ENCODE data around the gene FAXDC2. TPM values are rescaled to one million over a fixed set of nuclear protein-coding genes. Genes with fewer than 3 reads are reported as not detected.

The FAXDC2 gene
- total and polyA plus RNA-seq, 10 of the 15 experiments (the other 5 are each of a cell fraction or from before 2014, with no cell fraction given), result 0.13 to 1.8 (median 0.35) TPM

DNA sequence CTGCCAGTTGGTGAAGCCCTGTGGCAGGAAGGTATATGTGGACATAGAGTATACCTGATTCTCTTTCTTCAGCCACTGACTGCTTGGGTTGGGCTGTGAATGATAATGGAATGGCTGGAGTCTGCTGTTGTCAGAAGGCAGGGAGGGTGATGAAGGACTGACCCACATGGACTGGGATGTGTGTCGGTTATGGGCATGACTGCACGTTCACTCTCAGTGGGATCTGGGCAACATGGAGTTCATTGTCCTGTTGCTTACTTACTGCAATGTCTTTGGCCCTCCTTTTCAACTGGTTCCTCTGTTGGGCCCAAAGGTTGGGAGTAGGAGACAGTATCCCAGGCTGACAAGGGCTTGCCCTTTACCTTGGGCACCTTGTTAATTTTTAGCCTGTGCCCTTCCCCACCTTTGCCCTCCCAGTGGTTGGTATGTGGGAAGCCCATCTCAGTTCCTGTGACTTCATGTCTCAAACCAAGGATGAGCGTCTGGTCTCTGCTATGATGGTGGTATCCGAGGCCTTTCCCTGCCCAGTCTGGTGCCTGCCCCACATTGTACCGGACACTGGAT, 34.6 kb downstream of the FAXDC2 start:
- WGBS (ENCODE audit: insufficient coverage, insufficient replicate concordance, low lambda C conversion rate, missing lambda C conversion rate), result 95% methylated on average over 5 of the region's 5 CpGs
- Histone ChIP-seq H2AFZ (ENCODE audit: control insufficient read depth, low read depth, low read length) (no peak overlapping the region), H3K27me3 (replicated peaks in 1 of 2; ENCODE audit: control insufficient read depth in 2 of 2, insufficient read depth in 2 of 2, low read length in 1 of 2) (no peaks in the 10 kb centered on the region), H3K27ac (ENCODE audit: control insufficient read depth, insufficient read depth) (no peak overlapping the region), H3K9ac (ENCODE audit: control insufficient read depth, insufficient read depth, low read length) (no peak overlapping the region), H3K79me2 (ENCODE audit: control insufficient read depth, insufficient read depth, low read length) (no peaks in the 10 kb centered on the region), H4K20me1 (ENCODE audit: control insufficient read depth, insufficient read depth) (no peaks in the 10 kb centered on the region), H3K4me2 (ENCODE audit: control insufficient read depth, insufficient read depth) (no peak overlapping the region), H3K36me3 (ENCODE audit: control insufficient read depth in 2 of 2, insufficient read depth in 2 of 2, low read length in 1 of 2) (peaks cover 26 to 57% of the 10 kb centered on the region in 2 experiments), H3K4me3 (no peak overlapping the region), H3K9me3 (replicated peaks; ENCODE audit: control insufficient read depth, insufficient read depth, low read length) (no peaks in the 10 kb centered on the region), H3K4me1 (ENCODE audit: control insufficient read depth, insufficient read depth, low read length) (no peaks in the 10 kb centered on the region)
- FAIRE-seq (no peak), DNase-seq (ENCODE audit: low read depth, low spot score) (no peak), ATAC-seq (no peak)
- SMC1A ChIA-PET (ENCODE audit: uncharacterized antibody, unreplicated experiment), result no interaction called here
- BruUV-seq (replicated peaks), result no TSS peak
- POLR2A ChIA-PET, result no interaction called here
- TF ChIP-seq SREBF2 (IDR thresholded peaks at IDR 0.05; ENCODE audit: low read length) (no peak), ZBED1 (IDR thresholded peaks at IDR 0.05; ENCODE audit: borderline replicate concordance) (no peak), YBX1 (IDR thresholded peaks at IDR 0.05) (no peak), EZH2 (IDR thresholded peaks at IDR 0.05; ENCODE audit: borderline replicate concordance, control insufficient read depth, low read depth, low read length) (no peak), SPI1 (IDR thresholded peaks at IDR 0.05; ENCODE audit: borderline replicate concordance, insufficient read depth, low read depth, low read length) (no peak), SMARCA5 (IDR thresholded peaks at IDR 0.05) (no peak), RBBP5 (conservative IDR thresholded peaks at IDR 0.05) (no peak), CEBPB (IDR thresholded peaks at IDR 0.05; ENCODE audit: borderline replicate concordance in 1 of 2, low read depth in 2 of 2, low read length in 2 of 2) (no peak), IKZF2 (IDR thresholded peaks at IDR 0.05) (no peak), DPF2 (IDR thresholded peaks at IDR 0.05) (no peak), POLR2AphosphoS2 (IDR thresholded peaks at IDR 0.05; ENCODE audit: low read depth, low read length) (no peak), ZSCAN29 (IDR thresholded peaks at IDR 0.05) (no peak), IKZF1 (conservative IDR thresholded peaks at IDR 0.05) (no peak), RAD21 (IDR thresholded peaks at IDR 0.05; ENCODE audit: insufficient read depth, low read depth, low read length) (no peak)
- TF ChIP-seq, protein P1, sequence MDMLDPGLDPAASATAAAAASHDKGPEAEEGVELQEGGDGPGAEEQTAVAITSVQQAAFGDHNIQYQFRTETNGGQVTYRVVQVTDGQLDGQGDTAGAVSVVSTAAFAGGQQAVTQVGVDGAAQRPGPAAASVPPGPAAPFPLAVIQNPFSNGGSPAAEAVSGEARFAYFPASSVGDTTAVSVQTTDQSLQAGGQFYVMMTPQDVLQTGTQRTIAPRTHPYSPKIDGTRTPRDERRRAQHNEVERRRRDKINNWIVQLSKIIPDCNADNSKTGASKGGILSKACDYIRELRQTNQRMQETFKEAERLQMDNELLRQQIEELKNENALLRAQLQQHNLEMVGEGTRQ (IDR thresholded peaks at IDR 0.05; ENCODE audit: borderline replicate concordance, low read depth, low read length), result no peak
- RAD21 ChIA-PET (ENCODE audit: unreplicated experiment), result no interaction called here
- CTCF ChIA-PET, result interaction anchor here (0.8 kb wide), 1 partner anchor 165 kb away, joined by 7 read pairs; no protein-coding TSS in a partner anchor
- intact Hi-C loops (cut with micrococcal nuclease; ENCODE audit: unreplicated experiment), result no loop called here
- in situ Hi-C loops (cut with MboI), result loop anchor here (5.0 kb wide), 1 partner anchor 37 kb away; the partner anchor contains the start of gene FAXDC2
